ENCODE results near the gene LARGE1.

DNA sequence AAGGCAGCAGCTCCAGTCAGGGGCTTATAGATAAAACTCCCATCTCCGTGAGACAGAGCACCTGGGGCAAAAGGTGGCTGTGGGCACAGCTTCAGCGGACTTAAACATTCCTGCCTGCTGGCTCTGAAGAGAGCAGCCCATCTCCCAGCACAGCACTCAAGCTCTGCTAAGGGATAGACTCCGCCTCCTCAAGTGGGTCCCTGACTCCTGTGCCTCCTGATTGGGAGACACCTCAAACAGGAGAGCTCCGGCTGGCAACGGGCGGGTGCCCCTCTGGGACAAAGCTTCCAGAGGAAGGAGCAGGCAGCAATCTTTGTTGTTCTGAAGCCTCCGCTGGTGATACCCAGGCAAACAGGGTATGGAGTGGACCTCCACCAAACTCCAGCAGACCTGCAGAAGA, 279.4 kb downstream of the LARGE1 start:
- TF ChIP-seq, protein P1, sequence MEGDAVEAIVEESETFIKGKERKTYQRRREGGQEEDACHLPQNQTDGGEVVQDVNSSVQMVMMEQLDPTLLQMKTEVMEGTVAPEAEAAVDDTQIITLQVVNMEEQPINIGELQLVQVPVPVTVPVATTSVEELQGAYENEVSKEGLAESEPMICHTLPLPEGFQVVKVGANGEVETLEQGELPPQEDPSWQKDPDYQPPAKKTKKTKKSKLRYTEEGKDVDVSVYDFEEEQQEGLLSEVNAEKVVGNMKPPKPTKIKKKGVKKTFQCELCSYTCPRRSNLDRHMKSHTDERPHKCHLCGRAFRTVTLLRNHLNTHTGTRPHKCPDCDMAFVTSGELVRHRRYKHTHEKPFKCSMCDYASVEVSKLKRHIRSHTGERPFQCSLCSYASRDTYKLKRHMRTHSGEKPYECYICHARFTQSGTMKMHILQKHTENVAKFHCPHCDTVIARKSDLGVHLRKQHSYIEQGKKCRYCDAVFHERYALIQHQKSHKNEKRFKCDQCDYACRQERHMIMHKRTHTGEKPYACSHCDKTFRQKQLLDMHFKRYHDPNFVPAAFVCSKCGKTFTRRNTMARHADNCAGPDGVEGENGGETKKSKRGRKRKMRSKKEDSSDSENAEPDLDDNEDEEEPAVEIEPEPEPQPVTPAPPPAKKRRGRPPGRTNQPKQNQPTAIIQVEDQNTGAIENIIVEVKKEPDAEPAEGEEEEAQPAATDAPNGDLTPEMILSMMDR (IDR thresholded peaks at IDR 0.05; ENCODE audit: borderline replicate concordance, extremely low read depth, low read length, poor library complexity, severe bottlenecking): no peak
- no peak for TF ChIP-seq EZH2 (IDR thresholded peaks at IDR 0.05; ENCODE audit: borderline replicate concordance, low read depth, low read length, severe bottlenecking)

Data from DND-41 (cell line).